Suppressor macrophage treated with lipopolysaccharide for 4 hours (primary cell): Measurements from ENCODE around the gene HELZ2.
"Not testable (repeated sequence)": the region's sequence is repeated elsewhere in the genome, so short reads cannot be mapped to it uniquely, and the experiment has no call there.

Source experiments
- DNase-seq: peaks from one replicate; pipeline ENCODE4 v3.0.0-alpha.2; 2020

Gene HELZ2

DNA sequence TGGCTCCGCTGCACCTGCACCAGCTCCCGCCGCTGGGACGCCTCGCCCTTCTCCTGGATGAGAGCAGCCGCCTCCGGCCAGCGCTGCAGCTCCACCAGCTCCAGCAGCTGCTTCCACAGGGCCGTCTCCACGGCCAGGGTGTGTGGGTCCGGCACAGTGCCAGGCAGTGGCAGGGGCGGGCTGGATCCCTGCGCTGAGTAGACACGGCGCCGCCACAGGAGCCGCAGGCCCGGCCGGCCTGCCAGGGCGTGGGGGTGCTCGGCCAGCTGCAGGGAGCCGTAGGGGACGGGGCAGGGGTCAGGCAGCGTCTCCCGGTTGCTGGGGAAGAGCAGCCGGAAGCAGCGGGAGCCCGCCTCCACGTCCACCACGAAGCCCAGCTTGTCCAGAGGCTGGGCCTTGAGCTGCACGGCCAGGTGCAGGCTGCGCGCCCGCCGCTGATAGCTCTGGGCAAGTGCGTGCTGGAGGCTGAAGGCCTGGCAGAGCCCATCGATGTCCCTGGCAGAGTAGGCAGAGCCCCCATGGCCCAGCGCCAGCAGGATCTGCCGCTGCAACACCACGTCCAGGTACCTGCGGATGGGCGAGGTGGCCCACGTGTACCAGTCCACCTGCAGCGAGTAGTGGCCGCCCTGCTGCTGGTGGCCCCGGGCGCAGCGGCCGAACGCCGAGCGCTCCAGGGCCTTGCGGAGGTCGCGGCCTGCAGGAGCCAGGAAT lies 10.7 kb downstream of the HELZ2 start:
- DNase-seq: no peak

DNA sequence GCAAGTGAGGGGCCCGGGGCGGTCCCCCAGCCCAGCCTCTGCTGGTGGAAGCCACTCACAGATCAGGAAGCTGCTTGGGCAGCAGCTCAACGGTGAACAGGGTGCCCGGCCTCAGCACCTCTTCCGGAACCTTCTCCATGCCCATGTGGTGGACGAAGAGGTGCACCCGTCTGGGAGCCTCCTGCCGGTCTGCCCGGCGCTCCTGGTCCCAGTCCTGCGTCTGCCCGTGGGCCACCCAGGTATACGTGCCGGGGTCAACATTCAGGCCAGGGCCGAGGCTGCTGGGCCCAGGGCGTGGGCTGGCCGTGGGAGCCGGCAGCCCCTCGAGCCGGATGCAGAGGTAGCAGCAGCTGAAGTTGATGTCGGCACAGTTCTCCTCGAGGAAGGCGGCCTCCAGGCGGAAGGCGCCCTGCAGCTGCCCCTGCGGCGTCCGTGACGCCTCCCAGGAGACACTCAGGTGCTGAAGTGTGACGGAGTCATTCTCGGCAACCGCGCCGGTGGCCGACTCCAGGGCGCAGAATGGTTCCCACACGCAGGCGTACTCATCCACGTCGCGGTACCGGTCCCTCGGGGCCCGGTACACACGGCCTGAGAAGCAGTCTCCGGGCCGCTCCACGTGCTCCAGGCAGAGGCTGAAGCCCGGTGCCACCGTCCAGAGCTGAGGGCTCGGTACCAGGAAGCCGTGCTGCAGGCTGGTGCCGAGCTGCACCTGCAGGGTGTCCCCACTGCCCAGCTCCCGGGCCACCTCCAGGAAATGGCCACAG lies 11.4 kb downstream of the HELZ2 start:
- no peak for DNase-seq

DNA sequence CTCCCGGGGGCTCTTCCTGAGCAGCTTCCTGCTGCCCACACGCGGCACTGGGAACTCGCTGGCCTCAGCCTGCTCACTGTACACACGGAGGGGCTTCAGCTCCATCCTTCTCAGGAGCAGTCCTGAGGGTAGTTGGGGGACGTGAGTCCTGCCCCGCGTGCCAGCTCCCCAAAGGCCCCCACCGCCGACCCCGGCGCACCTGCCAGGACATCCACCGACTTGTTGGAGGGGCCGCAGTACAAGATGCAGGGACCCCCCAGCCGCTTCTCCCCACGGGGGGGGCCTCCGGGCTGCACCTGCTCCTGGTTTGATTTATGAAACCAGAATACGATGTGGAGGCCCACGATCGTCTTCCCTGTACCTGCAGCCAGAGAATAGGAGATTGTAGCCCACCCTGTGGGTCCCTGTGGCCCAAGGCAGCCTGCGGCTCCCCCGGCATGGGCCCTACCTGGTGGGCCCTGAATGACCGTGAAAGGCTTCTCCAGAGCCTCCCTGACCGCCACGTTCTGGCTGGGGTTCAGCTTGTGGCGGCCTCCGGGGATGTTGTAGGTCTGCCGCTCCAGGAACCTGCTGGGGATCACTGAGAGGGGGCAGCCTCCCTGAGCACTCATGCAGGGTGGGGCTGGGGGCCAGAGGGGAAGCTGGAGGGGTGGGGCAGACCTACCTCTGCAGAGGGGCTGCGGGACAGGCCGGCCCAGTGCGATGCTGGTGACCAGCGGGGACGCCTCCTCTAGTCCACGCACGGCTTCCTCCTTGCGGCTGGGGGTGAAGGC lies 12.2 kb downstream of the HELZ2 start:
- no peak for DNase-seq

DNA sequence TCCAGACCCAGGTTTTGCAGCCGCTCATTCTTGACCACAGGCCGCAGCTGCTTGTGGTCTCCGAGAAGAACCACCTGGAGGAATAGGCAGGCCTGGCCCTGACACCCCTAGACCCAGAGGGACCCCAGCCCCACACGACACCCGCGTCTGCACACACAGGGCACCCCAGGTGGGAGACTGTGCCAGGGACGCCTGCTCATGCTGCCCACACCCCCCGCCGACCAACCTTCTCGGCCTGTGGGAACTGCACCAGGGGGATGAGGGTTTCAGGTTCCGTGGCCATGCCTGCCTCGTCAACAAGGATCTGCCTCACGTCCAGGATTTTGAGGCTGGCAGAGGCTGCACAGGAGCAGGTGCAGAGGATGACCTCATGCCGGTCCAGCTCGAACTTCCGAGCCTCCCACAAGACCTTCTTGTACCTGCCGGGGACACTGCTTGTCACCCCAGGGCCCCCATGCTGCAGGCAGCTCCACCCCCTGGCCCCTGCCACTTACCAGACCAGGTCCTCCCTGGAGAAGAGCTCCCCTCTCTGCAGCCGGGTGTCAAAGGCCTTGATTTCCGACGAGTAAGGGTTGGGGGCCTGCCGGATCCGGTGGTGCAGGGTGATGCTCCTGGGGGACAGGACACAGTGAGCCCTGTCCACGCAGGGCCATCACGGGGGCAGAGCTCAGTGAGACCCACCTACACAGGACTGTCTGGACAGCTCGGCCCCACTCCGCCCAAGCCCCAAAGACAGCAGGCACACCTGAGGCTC lies 13.0 kb downstream of the HELZ2 start:
- DNase-seq: no peak

DNA sequence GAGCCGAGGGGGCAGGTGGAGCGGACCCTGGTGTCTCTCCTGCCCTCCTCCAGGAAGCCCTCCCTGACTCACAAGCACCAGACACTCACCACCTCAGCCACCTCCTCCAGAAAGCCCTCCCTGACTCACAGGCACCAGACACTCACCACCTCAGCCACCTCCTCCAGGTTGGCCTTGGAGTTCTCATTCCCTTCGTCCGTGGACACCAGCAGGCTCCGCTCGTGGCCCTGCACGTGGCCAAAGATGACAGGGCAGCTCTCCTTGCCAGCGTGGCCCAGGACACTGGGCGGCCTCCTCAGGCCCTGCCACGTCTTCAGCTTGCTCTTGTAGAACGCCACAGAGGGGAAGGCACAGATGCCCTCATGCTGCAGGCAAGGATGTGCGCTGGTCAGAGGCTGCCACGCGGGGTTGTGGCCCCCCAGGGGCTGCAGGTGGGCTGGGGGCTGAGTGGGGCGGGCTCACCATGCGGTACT lies 13.7 kb downstream of the HELZ2 start:
- no peak for DNase-seq

DNA sequence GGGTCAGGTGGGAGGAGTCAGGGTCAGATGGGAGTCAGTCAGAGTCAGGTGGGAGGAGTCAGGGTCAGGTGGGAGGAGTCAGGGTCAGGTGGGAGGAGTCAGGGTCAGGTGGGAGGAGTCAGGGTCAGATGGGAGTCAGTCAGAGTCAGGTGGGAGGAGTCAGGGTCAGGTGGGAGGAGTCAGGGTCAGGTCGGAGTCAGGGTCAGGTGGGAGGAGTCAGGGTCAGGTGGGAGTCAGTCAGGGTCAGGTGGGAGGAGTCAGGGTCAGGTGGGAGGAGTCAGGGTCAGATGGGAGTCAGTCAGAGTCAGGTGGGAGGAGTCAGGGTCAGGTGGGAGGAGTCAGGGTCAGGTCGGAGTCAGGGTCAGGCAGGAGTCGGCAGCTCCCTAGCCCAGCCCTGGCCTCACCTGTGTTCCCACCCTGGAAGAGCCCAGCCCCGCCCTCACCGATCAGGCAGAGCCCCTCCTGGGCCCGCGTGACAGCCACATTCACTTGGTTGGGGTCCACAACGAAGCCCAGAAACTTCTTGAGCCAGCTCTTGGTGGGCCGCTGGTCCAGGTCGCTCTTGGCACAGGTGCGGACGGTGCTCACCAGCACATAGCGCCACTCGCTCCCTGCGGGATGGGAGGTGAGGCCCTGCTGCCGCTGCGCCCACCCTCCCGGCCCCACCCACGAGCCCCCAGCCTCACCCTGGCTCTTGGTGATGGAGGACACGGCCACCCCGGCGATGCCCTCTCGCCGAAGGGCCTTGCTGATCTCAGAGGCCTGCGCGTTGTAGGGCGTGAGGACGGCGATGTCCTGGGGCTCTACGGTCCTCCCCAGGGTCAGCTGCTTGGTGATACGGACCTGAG lies 14.3 kb downstream of the HELZ2 start:
- not testable (repeated sequence) for DNase-seq

DNA sequence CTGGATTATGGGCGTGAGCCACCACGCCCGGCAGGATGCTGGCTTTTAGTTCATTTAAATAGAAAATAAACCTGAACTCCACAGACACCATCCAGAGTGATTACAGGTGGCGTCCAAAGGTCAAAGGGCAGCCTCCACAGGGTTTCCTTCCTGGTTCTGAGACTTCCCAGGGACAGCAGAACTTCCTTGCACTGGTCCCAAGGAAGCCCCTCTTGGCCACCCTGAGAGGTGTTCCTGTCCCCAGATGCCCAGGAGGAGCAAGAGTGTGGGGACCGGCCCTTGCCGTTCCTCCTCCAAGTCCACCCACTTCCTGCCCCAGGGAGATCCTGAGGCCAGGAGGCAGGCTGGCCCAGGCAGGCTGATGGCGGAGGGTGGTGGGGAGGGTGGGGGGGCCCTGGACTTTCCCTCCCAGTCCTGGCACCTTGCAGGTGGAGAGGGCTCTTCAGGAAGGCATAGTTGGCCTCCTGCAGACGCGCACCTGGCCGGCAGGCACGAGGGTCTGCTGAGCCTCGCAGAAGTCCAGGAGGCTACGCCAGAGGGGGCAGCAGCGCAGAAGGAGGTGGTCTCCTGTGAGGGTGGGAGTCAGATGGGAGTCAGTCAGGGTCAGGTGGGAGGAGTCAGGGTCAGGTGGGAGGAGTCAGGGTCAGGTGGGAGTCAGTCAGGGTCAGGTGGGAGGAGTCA lies 15.1 kb downstream of the HELZ2 start:
- DNase-seq: no peak

DNA sequence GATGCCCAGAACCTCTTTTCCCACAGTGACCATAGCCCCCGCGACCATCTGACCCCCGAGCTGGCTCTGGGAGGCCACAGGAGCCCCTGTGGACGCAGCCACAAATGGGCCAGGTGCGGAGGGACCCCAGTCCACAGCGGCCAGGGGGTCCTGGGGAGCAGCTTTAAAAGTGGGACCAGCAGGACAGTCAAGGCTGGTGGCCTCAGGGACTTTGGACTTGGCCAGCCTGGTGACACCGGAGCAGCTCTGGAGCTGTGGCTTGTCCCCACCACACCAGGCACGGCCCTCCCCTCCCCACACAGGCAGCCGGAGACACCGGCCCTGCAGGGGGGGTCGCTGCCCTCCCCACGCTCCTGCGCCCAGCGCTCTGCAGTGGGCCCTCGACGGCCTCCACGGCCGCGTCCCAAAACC lies 16.6 kb downstream of the HELZ2 start:
- DNase-seq: no peak

DNA sequence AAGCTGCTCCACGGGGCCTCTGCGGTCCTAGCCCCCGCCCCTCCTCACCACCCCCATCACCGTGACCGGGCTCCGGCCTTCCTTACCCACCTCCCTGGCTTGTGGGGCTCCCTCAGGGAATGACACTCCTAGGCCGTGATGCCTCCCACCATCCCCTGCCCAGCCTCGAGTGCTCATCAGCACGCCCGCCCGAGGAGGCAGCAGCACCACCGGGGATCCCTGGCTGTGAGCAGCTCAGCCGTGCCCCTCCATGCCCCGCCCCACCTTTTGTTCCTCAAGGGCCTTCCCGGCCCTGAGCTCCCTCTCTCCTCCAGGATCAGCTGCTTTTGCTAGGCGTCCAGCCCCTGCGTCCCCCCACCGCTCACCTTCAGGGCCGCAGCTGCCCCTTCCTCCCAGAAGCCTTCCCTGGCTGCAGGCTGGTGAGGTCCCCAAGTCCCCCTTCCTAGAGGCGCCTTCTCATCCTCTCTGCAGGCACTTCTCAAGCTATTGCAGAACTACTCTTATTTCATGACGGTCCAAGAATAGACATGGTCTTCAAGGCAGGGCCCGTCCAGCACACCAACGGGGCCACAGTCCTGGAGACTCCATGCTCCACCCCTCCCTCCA lies 17.1 kb downstream of the HELZ2 start:
- DNase-seq: no peak

DNA sequence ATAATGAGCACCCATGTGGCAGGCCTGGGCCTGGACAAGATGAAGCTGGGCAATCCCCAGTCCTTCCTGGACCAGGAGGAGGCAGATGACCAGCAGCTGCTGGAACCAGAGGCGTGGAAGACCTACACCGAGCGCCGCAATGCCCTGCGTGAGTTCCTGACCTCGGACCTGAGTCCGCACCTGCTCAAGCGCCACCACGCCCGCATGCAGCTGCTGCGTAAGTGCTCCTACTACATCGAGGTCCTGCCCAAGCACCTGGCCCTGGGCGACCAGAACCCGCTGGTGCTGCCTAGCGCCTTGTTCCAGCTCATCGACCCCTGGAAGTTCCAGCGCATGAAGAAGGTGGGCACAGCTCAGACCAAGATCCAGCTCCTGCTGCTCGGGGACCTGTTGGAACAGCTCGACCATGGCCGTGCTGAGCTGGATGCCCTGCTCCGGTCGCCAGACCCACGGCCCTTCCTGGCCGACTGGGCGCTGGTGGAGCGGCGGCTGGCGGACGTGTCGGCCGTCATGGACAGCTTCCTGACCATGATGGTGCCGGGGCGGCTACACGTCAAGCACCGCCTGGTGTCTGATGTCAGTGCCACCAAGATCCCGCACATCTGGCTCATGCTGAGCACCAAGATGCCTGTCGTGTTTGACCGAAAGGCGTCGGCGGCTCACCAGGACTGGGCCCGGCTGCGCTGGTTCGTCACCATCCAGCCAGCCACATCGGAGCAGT lies 18.2 kb downstream of the HELZ2 start:
- no peak for DNase-seq

DNA sequence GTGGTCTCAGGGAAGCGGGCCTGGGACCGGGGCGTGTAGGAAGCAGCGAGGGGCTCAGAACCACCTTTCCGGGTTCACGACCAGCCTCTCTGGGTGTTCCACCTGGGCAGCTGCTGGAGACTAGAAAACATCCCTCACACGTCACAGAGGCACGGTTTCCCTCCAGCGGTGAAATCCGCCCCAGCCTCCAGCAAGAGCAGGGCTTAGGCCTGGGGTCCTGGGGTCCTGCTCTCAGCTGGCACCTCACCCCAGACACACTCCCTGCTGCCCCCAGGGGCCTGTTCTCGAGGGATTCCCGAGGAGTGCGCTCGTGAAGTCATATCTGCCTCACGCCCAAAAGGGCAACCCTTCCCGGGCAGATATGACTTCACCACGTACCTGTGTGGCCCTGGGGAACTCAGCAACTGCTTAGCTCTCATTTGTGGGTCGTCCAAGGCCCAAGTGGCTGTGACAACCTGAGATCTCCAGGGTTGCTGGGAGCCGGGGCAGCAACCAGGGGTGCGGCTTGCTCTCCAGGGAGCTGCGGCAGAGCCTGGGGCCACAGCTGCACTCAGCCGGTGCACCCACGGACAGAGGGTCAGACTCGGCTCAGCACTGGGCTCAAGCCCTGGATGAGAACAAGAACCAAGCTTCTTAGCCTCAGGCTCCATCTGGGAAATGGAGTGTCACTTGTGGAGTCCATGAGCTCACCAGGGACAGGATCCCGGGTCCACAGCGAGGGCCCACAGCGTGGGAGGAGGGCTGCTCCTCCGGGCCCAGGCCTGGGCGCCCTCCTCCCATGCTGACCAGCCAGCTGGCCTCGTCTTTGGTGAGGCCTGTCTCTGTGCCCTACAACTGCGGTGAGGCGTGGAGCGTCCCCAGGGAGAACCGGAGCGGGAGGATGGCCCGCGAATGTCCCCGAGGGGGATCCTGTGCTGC lies 19.4 kb downstream of the HELZ2 start:
- no peak for DNase-seq

DNA sequence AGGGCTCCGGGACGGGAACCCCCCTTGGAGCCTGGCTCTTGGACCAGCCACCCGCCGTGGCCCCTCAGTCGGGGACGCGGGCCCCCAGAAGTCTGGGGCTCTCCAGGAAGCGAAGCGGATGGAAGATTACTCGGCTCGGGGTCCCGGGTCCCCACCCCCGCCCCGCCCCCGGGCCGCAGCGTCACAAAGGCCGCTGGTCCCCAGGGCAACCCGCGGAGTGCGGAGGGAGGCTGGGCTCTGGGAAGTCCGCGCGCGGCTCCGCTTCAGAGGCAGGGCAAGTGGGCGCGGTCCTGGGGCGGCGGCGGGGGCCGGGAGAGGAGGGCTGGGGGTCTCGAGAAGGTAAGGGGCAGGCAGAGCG lies 20.1 kb downstream of the HELZ2 start, which contains the start of gene FNDC11:
TSS of gene FNDC11 (plus strand) at position 227 of the 358 bp plus-strand sequence. CDS start 1,505 bp downstream, outside the sequence.
- DNase-seq: peak; percentile 48

DNA sequence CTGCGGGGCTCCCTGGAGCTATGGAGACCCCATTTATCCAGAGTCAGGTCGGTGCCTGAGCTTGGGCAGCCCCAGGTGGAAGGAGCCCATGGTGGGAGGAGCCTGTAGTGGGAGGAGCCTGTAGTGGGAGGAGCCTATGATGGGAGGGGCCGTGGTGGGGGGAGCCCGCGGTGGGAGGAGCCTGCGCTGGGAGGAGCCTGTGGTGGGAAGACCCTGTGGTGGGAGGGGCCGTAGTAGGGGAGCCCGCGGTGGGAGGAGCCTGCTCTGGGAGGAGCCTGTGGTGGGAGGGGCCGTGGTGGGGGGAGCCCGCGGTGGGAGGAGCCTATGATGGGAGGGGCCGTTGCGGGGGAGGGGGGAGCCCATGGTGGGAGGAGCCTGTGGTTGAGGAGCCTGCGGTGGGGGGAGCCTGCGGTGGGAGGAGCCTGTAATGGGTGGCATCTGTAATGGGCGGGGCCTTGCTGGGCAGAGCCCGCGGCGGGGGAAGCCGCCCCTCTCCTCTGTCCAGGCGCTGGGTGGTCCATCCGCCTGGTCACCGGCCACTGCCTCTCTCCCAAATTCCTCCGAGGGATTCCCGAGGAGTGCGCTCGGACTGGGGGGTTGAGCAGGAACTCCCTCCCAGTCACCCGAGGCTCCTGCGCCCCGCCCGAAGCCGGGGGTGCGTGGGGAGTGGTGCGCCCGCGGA lies 20.6 kb downstream of the HELZ2 start:
- DNase-seq: peak; percentile 91

DNA sequence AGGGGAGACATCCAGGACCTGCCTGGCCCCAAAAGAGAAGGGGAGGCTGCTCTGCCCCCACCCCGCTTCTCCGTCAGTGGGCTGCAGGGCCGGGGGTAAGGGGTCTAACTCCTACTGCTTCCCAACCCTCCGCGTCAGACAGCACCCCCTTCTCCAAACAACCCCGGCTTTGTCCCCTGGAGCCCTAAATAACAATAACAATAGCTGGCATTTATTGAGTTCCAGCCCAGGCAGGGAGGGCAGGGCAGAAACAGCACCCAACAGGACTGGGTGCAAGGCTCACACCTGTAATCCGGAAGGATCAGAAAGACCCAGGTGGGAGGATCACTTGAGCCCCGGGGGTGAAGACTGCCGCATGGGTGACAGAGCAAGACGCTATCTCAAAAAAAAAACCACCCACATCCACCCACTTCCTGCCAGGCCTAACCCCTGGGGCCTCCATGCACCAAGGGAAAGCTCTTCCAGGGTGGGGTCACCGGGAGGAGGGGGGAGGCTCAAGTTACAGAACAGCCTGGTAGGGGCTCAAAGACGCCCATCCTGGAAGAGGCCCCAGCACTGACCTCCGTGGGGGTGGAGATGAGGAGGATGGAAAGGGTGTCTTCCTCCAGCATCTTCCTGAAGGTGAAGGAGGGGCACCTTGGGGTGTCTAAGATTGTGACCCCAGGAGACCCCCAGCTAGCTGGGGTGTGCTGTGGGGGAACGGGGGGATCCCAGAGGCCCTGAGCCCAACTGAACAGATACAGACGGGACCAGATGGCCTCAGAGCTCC lies 21.4 kb downstream of the HELZ2 start:
- DNase-seq: no peak

DNA sequence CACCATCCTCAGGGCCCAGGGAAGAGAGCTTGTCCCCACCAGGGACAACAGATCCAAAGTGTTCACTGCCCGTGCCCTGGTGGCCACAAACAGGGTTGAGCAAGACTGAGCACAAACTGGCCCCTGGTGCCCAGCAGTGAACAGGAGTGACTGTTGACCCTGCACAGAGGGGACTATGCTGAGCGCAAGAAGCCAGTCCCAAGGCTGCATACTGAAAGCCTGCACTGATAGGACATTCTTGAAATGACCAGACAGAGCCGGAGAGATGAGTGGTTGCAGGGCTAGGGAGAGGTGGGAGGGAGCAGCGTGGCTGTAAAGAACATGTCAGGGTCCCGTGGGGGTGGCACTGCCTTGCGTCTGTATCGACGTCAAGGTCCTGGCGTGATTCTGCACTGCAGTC lies 23.0 kb downstream of the HELZ2 start:
- DNase-seq: no peak

DNA sequence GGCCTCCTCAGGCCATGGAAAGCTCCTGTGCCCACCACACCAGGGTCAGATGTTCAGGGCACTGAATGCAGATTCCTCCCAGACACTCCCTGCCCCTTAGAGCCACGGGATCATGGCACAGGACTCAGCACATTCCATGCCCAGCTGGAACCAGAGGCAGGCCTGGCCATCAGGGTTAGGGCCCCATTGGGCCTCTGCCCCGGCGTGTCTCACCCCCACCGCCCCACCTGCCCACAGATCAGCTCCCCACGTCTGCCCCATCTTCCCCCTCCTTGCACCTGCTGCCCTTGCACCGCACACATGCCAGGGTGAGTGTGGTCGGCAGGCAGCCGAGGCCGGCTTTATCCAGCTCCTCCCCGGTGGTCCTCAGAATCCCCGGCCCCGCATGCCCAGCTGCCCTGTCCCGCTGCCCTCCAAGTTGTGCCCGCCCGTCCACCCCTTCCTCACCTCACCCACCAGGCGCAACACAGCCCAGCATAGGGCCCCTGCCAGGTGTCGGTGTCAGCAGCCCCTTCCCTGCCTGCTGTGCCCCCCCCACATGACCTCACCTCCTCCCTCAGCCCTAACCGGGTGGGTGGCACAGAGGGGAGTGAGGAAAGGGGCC lies 24.3 kb downstream of the HELZ2 start:
- no peak for DNase-seq

DNA sequence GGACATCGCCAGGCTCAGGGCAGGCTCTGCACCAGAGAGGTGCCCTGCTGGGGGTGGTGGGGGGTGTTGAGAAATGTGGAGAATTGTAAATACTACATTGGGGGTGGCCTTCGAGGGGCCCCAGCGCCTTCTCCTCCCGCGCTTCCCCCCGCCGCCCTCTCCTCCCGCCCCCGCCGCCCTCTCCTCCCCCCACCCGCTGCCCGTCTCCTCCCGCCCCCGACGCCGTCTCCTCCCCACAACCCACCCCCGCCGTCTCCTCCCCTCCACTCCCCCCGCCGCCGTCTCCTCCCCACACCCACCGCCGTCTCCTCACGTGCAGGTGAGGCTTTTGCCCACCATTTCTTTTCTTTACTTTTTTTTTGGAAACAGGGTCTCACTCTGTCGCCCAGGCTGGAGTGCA lies 25.0 kb downstream of the HELZ2 start:
- DNase-seq: no peak
